ENCODE measurements around the gene CCR7.
"Not testable (repeated sequence)": the region's sequence is repeated elsewhere in the genome, so short reads cannot be mapped to it uniquely, and the experiment has no call there.

The CCR7 gene

DNA sequence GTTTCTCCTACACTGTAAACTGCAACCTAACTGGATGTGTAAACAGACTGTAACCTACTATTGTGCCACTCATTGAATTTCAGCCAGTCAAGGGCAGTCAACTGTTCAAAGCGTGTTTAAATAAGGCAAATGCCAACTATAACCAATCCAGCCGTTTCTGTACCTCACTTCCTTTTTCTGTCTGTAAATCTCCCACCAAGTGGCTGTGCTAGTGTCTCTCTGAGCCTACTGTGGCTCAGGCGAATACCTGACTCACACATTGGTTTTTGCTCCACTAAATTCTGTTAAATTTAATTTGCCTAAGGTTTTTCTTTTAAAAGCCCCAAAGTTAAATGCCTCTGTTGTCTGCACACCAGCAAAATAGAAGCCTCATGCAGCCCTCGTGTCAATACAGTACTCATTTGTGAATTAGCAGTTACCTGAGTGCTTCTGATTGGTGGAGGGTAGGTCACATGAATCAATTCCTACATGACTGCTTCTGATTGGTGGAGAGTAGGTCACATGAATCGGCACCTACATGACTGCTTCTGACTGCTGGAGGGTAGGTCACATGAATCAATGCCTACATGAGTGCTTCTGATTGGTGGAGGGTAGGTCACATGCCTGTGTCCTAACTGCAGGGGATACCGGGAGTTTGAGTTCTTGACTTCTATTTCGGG, 31.1 kb upstream of the CCR7 start:
- no peak for DNase-seq

DNA sequence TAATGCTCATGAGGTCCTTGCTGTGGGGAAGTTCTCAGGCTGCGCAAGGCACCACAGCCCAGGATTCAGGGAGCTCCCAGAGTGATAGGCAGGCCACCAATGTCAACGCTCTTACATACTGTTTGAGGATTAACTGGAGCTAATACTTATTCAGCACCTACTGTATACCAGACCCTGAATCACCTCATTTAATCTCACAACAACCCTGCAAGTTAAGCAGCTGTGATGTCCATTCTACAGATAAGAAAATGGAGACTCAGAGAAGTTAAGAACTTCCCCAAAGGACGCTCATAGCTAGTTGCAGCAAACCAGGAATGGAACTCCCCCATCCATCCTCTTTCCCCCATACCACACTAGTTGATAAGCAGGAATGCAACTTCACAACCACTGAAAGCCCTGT, 25.5 kb upstream of the CCR7 start:
- DNase-seq: no peak

GRCh38 chr17:40588552-40588951, 23.3 kb upstream of the CCR7 start:
- DNase-seq: no peak

GRCh38 chr17:40586264-40586663, 21.0 kb upstream of the CCR7 start:
- not testable (repeated sequence) for DNase-seq

DNA sequence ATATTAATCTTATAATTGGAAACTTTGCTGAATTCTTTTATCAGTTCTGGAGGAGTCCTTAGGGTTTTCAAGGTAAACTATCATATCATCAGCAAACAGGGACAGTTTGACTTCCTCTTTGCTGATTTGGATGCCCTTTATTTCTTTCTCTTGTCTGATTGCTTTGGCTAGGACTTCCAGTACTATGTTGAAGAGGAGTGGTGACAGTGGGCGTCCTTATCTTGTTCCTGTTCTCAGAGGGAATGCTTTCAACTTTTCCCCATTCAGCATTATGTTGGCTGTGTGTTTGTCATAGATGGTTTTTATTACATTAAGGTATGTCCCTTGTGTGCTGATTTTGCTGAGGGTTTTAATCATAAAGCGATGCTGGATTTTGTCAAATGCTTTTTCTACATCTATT, 19.7 kb upstream of the CCR7 start:
- not testable (repeated sequence) for DNase-seq

DNA sequence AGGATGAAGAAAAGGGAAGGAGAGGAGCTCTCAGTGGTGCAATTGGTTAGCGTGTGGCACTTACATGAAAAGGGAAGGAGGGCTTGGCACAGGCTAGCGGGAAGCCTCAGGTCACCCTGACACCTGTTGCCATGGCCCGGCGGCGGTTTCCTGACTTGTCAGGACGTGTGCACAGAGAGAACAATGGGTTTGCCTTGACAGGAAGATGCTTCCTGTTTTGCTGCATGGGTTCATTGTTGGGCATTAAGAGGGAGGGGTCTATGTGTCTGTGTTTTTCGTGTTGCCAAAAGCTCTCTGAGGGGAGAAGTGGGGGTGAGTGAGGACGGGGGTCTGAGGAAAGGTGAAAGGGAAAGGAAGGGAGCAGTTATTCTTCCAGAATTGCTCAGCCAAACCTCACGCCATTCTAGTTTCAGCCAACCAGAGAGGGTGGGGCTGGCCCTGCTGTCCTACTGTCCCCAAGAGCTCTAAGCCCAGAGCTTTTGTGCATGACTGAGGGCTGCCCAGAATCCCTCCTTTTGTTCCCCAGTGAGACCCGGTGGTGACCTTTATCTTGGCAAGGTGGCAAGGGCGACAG, 17.1 kb upstream of the CCR7 start:
- DNase-seq: no peak

DNA sequence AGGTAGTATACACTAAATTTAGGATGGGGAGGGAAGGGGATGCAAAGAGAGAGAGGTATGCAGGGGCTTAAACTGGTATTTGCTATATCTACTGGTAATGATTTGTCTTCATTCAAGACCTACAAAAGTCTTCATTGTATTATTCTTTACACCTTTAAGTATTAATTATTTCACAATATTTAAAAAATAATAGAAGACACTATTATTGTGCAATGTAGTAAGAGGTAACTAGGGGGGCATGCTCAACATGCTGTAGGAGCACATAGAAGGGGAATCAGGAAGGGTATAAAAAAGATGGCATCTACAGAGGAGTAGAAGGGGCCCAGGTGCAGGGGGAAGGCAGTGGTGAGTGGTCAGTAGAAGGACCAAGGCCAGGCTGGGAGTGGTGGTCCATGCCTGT, 14.9 kb upstream of the CCR7 start:
- DNase-seq: no peak

DNA sequence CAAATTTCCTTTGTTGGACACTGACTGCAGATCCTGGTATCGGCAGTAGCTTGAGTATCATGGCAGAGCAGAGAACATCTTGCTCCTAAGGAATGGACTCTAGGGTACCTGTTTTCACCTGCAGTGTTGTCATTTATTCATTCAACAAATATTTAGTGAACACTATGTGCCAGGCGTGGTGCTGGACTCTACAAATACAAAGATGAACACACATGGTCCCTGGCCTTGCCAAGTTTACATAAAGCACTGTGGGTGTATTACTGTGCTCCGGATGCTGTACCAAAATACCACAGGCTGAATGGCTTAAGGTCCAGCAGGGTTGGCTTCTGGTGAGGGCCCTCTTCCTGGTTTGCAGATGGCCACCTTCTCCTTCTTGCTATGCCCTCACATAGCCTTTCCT, 14.2 kb upstream of the CCR7 start:
- DNase-seq: no peak

DNA sequence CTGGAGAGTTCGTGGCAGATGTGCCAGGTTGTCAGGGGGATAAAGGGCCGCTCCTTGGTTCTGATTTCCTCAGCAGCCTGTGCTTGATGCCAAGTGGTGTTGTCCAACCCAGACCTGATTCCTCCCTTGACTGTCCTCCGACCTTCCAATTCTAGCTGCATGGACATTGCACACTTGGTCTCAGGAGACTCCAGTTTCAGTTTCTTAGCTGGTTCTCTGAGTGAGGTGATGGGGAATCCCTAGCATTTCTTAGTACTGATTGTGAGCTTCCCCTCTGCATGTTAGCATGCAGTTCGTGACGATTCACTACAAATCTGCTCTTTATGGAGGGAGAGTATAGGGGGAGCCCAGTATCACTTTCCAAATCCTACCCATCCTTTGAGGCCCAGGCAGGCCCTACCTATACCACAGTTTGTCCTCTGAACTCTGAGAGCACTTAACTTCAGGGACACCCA, 12.4 kb upstream of the CCR7 start:
- DNase-seq: no peak

DNA sequence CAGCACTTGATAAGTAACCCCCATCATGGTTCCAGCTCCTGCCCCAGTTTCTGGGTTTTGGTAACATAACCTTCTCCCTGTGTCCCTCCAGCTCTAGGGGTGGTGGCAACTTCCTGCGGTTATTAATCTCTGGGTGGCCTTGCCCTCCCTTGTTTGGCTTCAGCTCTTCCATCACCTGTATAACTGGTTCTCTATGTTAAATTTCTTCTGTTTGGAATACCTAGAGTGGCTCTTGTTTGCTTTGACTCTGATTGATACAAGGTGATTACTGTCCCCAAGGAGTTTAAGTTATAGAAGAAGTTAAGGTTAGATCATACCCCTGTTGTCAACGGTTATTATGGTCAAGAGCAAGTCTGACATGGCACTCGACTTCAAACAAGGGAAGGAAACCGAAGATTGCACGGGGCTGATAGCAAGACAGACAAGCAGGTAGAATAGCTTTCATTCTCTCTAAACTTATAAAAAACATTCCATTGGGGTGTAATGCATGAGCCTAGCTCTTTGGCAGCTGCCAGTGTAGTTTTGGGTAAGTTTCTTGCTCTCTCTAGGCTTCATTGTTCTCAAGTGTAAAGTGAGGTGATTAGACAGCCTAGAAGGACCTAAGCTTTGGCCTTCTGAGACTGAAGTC, 11.0 kb upstream of the CCR7 start:
- no peak for DNase-seq

DNA sequence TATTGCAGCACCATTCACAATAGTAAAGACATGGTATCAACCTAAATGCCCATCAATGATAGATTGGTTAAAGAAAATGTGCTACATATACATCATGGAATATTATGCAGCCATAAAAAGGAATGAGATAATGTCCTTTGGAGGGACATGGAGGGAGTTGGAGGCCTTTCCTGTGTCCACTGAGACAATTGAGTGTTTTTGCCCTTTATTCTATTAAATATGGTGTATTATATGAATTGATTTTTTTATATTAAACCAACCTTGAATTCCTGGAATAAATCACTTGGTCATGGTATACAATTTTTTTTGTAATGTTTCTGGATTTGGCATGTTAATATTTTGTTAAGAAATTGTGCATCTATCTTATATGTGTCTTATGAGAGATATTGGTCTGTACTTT, 9.0 kb upstream of the CCR7 start:
- no peak for DNase-seq

DNA sequence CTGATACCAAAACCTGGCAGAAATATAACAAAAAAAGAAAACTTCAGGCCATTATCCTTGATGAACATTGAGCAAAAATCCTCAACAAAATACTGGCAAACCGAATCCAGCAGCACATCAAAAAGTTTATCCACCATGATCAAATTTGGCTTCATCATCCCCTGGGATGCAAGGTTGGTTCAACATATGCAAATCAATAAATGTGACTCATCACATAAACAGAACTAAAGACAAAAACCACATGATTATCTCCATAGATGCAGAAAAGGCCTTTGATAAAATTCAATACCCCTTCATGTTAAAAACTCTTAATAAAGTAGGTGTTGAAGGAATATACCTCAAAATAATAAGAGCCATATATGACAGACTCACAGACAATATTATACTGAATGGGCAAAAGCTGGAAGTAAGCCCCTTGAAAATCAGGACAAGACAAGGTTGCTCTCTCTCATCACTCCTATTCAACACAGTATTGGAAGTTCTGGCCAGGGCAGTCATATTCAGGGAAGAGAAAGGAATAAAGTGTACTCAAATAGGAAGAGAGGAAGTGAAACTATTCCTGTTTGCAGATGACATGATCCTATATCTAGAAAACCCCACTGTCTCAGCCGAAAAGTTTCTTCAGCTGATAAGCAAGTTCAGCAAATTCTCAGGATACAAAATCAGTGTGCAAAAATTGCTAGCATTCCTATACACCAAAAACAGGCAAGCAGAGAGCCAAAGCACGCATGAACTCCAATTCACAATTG, 7.1 kb upstream of the CCR7 start:
- peak; percentile 34 to 56 for DNase-seq

DNA sequence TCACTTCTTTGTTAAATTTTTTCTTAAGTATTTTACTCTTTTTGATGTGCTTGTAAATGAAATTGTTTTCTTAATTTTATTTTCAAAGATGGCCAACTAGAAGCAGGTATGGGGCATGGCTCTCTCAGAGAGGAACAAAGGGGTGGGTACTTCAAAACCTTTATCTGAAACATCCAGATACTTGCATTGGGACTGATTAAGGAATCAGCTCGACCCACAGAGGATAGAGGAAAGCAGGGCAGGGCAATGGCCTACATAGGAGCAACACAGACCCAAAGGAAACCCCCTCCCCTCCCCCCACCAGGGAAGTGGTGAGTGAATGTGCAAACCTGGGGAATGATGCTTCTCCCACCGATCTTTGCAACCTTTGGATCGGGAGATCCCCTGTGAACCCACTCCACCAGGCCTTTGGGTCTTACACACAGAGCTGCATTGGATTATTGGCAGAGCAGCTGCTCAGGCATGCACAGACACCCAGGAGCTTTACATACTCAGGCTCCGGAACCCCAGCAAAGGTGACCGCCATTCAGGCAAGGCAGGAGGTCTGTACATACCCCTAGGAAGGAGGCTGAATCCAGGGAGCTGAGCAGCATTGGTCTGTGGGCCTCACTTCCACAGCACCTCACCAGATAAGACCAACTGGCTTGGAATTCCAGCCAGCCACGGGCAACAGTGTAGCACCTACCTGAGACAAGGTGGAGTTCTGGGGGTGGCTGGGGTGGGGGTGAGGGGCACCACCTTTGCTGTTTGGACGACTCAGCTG, 3.0 kb upstream of the CCR7 start:
- no peak for DNase-seq

DNA sequence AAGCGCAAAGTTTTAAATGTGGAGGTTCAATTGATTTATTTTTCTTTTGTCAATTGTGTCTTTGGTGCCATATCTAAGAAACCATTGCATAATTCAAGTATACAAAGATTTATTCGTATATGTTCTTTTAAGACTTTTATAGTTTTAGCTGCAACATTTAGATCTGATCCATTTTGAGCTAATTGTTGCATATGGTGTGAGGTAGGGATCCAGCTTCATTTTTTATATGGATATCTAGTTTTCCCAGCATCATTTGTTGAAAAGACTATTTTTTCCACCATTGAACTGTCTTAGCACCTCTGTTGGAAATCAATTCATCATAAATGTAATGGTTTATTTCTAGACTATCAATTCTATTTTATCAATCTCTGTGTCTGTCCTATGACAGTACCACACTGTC, 2.1 kb upstream of the CCR7 start:
- no peak for DNase-seq

DNA sequence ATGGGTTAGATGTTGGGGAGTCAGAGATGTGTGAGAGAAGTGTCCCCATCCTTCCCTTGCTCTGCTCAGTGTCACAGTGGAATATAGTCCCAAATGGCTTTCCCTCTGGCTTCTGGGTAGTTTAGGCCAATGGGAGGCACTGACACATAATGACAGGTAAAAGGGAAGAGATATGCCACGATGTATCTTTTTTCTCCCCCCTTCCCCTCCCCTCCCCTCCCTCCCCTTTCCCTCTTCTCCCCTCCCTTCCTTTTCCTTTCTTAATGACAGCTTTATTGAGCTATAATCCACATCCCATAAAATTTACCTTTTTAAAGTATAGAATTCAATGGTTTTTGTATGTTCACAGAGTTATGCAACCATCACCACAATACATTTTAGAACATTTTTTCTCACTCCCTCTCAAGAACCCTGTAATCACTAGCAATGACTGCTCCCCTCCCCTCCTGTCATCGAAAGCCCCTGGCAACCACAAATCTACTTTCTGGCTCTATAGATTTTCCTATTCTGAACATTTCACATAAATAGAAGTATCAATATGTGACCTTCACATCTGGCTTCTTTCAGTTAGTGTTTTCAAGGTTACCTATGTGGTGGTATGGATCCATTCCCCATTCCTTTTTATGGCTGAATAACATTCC, 617 bp upstream of the CCR7 start:
- no peak for DNase-seq

DNA sequence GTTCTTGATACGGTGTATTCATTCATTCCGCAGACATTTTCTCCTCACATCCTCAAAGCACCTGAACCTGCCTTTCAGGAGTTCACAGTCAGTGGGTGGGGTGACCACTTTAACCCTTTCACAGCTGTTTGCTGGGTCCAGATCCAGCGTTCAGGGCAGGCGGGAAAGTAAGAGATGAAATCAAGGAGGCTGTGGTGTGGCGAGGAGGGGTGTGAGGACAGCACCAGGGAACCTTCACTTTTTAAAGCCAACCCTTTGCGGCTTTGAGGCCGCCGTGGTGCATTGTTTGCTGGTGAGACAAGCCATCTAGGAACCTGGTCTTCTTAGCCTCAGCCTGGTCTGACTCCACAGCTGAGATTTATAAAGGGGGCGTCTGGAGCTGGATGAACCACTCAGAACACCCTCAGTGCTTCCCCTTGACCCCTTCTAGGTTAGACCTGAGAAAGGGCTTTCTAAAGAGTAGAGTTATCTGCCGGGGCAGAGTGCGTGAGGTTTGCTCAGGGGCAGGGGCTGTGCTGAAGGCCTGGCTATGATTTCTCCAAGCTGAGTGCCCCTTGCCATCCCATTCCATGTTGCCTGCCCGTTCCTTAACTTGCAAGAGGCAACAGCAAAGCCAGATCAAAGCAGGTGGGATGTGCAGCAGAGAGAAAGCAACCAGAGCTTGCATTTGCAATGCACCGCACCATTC, 933 bp downstream of the CCR7 start:
- no peak for DNase-seq

- DNase-seq: no peak
These were observed 1.8 kb downstream of the CCR7 start for GRCh38 chr17:40563220-40564052.

GRCh38 chr17:40562838-40563219, 2.4 kb downstream of the CCR7 start:
- no peak for DNase-seq

DNA sequence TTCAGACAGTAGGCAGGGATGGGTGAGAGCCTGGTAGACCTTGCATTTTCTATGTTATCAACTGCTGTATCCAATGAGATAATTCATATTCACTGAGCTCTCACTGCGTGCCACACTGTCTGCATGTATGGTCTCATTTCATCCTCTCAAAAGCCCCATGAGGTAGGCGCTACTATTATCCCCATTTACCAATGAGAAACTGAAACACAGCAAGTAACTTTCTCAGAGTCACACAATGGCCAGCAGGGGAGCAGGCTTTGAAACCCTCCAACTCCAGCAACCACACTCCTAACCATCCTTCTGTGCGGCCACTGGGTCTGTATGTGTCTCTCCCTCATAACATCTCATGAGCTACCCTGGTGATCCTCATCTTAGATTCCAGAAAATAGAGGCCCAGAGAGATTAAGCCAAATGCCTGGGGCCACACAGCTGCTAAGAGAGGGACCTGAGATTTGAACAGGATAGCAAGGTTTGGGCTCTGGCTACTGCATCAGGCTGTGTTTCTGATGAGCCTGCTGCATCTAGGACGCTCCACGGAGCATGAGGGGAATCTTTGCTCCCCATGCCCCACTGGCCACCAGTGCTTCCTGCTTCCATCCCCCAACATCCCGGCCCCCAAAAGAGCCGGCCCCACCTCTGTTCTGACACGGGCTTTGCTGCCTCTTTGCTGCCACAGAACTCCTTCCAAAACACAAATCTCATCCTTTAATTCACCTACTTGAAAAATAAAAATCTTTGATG, 3.2 kb downstream of the CCR7 start:
- peak; percentile 11 to 24 for DNase-seq

- peak; percentile 20 to 53 for DNase-seq
These were observed 3.9 kb downstream of the CCR7 start for GRCh38 chr17:40561294-40561870.
